OCI-LY7 (cell line): ENCODE results near the gene AKT2. TPM values are rescaled to one million over a fixed set of nuclear protein-coding genes. Genes with fewer than 3 reads are reported as not detected.

Experiments
- BruUV-seq: library from RNA; stranded (reverse); fragments of 400-500 nt; replicated peaks from 2 replicates; lab custom pipeline; 2021; lab: Mats Ljungman, UMichigan
- CTCF ChIA-PET: fragments of 300-600 bp; sonication (Branson Sonifier 250); formaldehyde crosslinking; loops from one replicate; lab custom pipeline; 2022; ENCODE audit warnings: antibody characterized with exemption; ENCODE audit not compliant: unreplicated experiment; lab: Charles Lee
- POLR2A ChIA-PET: fragments of 300-600 bp; sonication (Branson Sonifier 250); formaldehyde crosslinking; loops from one replicate; lab custom pipeline; 2022; ENCODE audit warnings: antibody characterized with exemption; lab: Charles Lee
- DNase-seq: peaks from one replicate; pipeline ENCODE4 v3.0.0-alpha.2; 2015; ENCODE audit warnings: low spot score
- H2AFZ ChIP-seq: fragments of 200-600 bp; sonication (generic), shearing (Covaris generic); 2 replicates; pipeline ENCODE4 v1.6.1; 2014; ENCODE audit warnings: mild to moderate bottlenecking, antibody characterized with exemption, low read length, moderate library complexity
- H3K27ac ChIP-seq: fragments of 200-600 bp; sonication (generic); 2 replicates; pipeline ENCODE4 v1.5.1; 2014; ENCODE audit warnings: mixed run types, low read depth, mild to moderate bottlenecking, moderate library complexity, low read length, inconsistent platforms; ENCODE audit not compliant: poor library complexity, severe bottlenecking
- H3K36me3 ChIP-seq: fragments of 200-600 bp; sonication (generic); 2 replicates; pipeline ENCODE4 v1.6.1; 2014; ENCODE audit warnings: mild to moderate bottlenecking, antibody characterized with exemption, low read length, moderate library complexity, mixed read lengths; ENCODE audit not compliant: insufficient read depth
- H3K4me1 ChIP-seq: fragments of 200-600 bp; sonication (generic); 2 replicates; pipeline ENCODE4 v1.5.1; 2014; ENCODE audit warnings: mild to moderate bottlenecking, low read length; ENCODE audit not compliant: insufficient read depth, poor library complexity, severe bottlenecking
- H3K4me2 ChIP-seq: fragments of 200-600 bp; sonication (generic); 2 replicates; pipeline ENCODE4 v1.6.1; 2014; ENCODE audit warnings: mild to moderate bottlenecking, low read length
- H3K4me3 ChIP-seq: fragments of 200-600 bp; sonication (generic); 2 replicates; pipeline ENCODE4 v1.5.1; 2014; ENCODE audit warnings: mild to moderate bottlenecking, low read depth, low read length; ENCODE audit not compliant: poor library complexity, severe bottlenecking
- H3K79me2 ChIP-seq: fragments of 200-600 bp; sonication (generic); 2 replicates; pipeline ENCODE4 v1.6.1; 2016; ENCODE audit warnings: low read depth, mild to moderate bottlenecking, low read length, moderate library complexity, mixed read lengths; ENCODE audit not compliant: insufficient read depth
- H3K9me2 ChIP-seq: fragments of 200-600 bp; sonication (generic); 2 replicates; pipeline ENCODE4 v1.6.1; 2016; ENCODE audit warnings: mild to moderate bottlenecking, low read length, mixed read lengths; ENCODE audit not compliant: insufficient read depth
- H3K9me3 ChIP-seq: fragments of 200-600 bp; sonication (generic); 2 replicates; pipeline ENCODE4 v1.6.1; 2014; ENCODE audit warnings: mild to moderate bottlenecking, mixed run types, low read length, mixed read lengths
- H4K20me1 ChIP-seq: fragments of 200-600 bp; sonication (generic); 2 replicates; pipeline ENCODE4 v1.6.1; 2014; ENCODE audit warnings: mild to moderate bottlenecking, antibody characterized with exemption, low read length, moderate library complexity, mixed read lengths; ENCODE audit not compliant: insufficient read depth
- CTCF ChIP-seq: fragments of 200-600 bp; sonication (generic); conservative IDR thresholded peaks from 2 replicates; pipeline ENCODE4 v1.5.1; 2014; ENCODE audit warnings: mild to moderate bottlenecking, antibody characterized with exemption, low read length, moderate library complexity, mixed read lengths
- EZH2phosphoT487 ChIP-seq: fragments of 200-600 bp; sonication (generic); IDR thresholded peaks from 2 replicates; pipeline ENCODE4 v1.6.1; 2018; ENCODE audit warnings: low read depth, borderline replicate concordance, mild to moderate bottlenecking, mixed run types, antibody characterized with exemption, low read length, moderate library complexity, mixed read lengths
- intact Hi-C: fragments of 100-400 bp; cut with micrococcal nuclease; formaldehyde crosslinking; loops from one replicate; pipeline ENCODE4 v1.10.0; 2022; ENCODE audit not compliant: unreplicated experiment
- total RNA-seq, 2 experiments: library from RNA; depleted of rRNA in 1 of 2; stranded (reverse); fragments of >200 nt in 1 of 2; shearing (Covaris generic) in 1 of 2; gene quantifications; 2 replicates each; pipeline ENCODE4 v1.2.3, GENCODE V29; 2014 to 2022

AKT2 gene
- total RNA-seq, 2 experiments from 2014 or later: 116 to 197 TPM

- H3K27ac ChIP-seq: peak overlapping the region; percentile 94
- no peak overlapping the region for H2AFZ ChIP-seq
- intact Hi-C loops: loop anchor here (10.0 kb wide), 3 partner anchors 138 to 322 kb away; partner anchors contain the start of genes LTBP4 and SERTAD1
- no peaks in the 10 kb centered on the region for H3K9me3 ChIP-seq
- peaks cover 68% of the 10 kb centered on the region for H3K79me2 ChIP-seq
- DNase-seq: no peak
- H3K4me1 ChIP-seq: peaks cover 67% of the 10 kb centered on the region
- H3K4me2 ChIP-seq: peak overlapping the region; percentile 93
- no peaks in the 10 kb centered on the region for H3K9me2 ChIP-seq
- CTCF ChIA-PET: interaction anchor here (0.5 kb wide), 1 partner anchor 15 kb away, joined by 3 read pairs; no protein-coding TSS in a partner anchor
- peak overlapping the region; percentile 85 for H3K4me3 ChIP-seq
- POLR2A ChIA-PET: interaction anchor here (0.6 kb wide), 1 partner anchor 227 kb away, joined by 3 read pairs; the partner anchor contains the start of gene ZNF780B
- H3K36me3 ChIP-seq: peaks cover 6% of the 10 kb centered on the region; the same call in 1 of the 2 replicates
- H4K20me1 ChIP-seq: no peaks in the 10 kb centered on the region
- BruUV-seq: no TSS peak
- TF ChIP-seq CTCF (no peak), EZH2phosphoT487 (no peak)
These were observed 2.2 kb downstream of the AKT2 start for GRCh38 chr19:40282920-40283319.

GRCh38 chr19:40282209-40282580 is 3.0 kb downstream of the AKT2 start:
- ChIA-PET POLR2A (interaction anchor here (0.6 to 1.1 kb wide), 3 partner anchors 25 to 226 kb away, joined by 3 to 4 read pairs (median 3); partner anchors contain the start of genes MAP3K10 and ZNF780B), CTCF (interaction anchor here (0.5 kb wide), 1 partner anchor 16 kb away, joined by 3 read pairs; no protein-coding TSS in a partner anchor)
- DNase-seq: no peak
- Histone ChIP-seq H4K20me1 (no peaks in the 10 kb centered on the region), H3K4me3 (peak overlapping the region; percentile 48), H3K4me1 (peaks cover 63% of the 10 kb centered on the region), H3K9me3 (no peaks in the 10 kb centered on the region), H3K36me3 (peaks cover 6% of the 10 kb centered on the region; the same call in 1 of the 2 replicates), H3K27ac (peak overlapping the region; percentile 94), H3K4me2 (peak overlapping the region; percentile 93), H2AFZ (no peak overlapping the region), H3K79me2 (peaks cover 73% of the 10 kb centered on the region), H3K9me2 (no peaks in the 10 kb centered on the region)
- intact Hi-C loops: loop anchor here (10.0 kb wide), 3 partner anchors 137 to 323 kb away; partner anchors contain the start of genes LTBP4 and SERTAD1
- no TSS peak for BruUV-seq
- TF ChIP-seq CTCF: no peak
- TF ChIP-seq EZH2phosphoT487: no peak
